Fibroblast of lung (primary cell): ENCODE results near the gene USP13.

Experiments used
- CTCF ChIP-seq, 2 donors: IDR thresholded peaks in 1 of 2; conservative IDR thresholded peaks in 1 of 2; 1 replicate in 1 of 2; 2 replicates in 1 of 2; pipeline ENCODE4 v1.5.1; 2011 to 2012; ENCODE audit warnings: low read length in 2 of 2, control low read depth in 1 of 2, inconsistent platforms in 1 of 2, low read depth in 1 of 2, mild to moderate bottlenecking in 1 of 2
- EZH2 ChIP-seq: IDR thresholded peaks from 2 replicates; pipeline ENCODE4 v1.5.1; 2012; ENCODE audit warnings: low read length, control low read depth, mild to moderate bottlenecking; ENCODE audit errors: missing control alignments

GRCh38 chr3:179772297-179772696 lies 119.5 kb downstream of the USP13 start:
- TF ChIP-seq CTCF (conservative IDR thresholded peaks at IDR 0.05 in 1 of 2, IDR thresholded peaks at IDR 0.05 in 1 of 2; ENCODE audit: low read depth in 1 of 2, low read length in 2 of 2) (no peak), EZH2 (no peak)
